Right lobe of liver (tissue), 4 donors: ENCODE measurements around the gene TSPAN18.

Experiments used
- POLR2A ChIP-seq: fragments of 450-650 bp; IDR thresholded peaks from one replicate; pipeline ENCODE4 v1.6.1; 2017; ENCODE audit warnings: antibody characterized with exemption, mild to moderate bottlenecking
- TF ChIP-seq, protein P1 (sequence below), 4 donors: fragments of 200-600 bp in 3 of 4; fragments of 450-650 bp in 1 of 4; IDR thresholded peaks; one replicate each; pipeline versions ENCODE4 v1.5.1 to v1.8.0; 2016 to 2022; ENCODE audit warnings: antibody characterized with exemption in 4 of 4, mild to moderate bottlenecking in 2 of 4
- donor health status: DM: no; HTN: no; CAD: no.
- donor health status: DM: no; HTN: no; CAD: no.
- donor health status: DM: no; HTN: yes; CAD: no.

- TF ChIP-seq POLR2A, result no peak
- TF ChIP-seq, protein P1, sequence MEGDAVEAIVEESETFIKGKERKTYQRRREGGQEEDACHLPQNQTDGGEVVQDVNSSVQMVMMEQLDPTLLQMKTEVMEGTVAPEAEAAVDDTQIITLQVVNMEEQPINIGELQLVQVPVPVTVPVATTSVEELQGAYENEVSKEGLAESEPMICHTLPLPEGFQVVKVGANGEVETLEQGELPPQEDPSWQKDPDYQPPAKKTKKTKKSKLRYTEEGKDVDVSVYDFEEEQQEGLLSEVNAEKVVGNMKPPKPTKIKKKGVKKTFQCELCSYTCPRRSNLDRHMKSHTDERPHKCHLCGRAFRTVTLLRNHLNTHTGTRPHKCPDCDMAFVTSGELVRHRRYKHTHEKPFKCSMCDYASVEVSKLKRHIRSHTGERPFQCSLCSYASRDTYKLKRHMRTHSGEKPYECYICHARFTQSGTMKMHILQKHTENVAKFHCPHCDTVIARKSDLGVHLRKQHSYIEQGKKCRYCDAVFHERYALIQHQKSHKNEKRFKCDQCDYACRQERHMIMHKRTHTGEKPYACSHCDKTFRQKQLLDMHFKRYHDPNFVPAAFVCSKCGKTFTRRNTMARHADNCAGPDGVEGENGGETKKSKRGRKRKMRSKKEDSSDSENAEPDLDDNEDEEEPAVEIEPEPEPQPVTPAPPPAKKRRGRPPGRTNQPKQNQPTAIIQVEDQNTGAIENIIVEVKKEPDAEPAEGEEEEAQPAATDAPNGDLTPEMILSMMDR (IDR thresholded peaks at IDR 0.05), result no peak
These were observed 1.6 kb upstream of the TSPAN18 start for GRCh38 chr11:44725016-44725685.
